Lower leg skin (tissue), 3 donors: ENCODE results near the gene MTM1.

Experiments used
- CTCF ChIP-seq, 3 donors: fragments of 450-650 bp; IDR thresholded peaks; one replicate each; pipeline ENCODE4 v1.5.1; 2016; ENCODE audit warnings: antibody characterized with exemption in 3 of 3, mild to moderate bottlenecking in 3 of 3, moderate library complexity in 2 of 3
- POLR2A ChIP-seq, 2 donors: fragments of 450-650 bp; IDR thresholded peaks; one replicate each; pipeline ENCODE4 v1.6.1; 2016 to 2017; ENCODE audit warnings: antibody characterized with exemption in 2 of 2, mild to moderate bottlenecking in 1 of 2, moderate library complexity in 1 of 2

DNA sequence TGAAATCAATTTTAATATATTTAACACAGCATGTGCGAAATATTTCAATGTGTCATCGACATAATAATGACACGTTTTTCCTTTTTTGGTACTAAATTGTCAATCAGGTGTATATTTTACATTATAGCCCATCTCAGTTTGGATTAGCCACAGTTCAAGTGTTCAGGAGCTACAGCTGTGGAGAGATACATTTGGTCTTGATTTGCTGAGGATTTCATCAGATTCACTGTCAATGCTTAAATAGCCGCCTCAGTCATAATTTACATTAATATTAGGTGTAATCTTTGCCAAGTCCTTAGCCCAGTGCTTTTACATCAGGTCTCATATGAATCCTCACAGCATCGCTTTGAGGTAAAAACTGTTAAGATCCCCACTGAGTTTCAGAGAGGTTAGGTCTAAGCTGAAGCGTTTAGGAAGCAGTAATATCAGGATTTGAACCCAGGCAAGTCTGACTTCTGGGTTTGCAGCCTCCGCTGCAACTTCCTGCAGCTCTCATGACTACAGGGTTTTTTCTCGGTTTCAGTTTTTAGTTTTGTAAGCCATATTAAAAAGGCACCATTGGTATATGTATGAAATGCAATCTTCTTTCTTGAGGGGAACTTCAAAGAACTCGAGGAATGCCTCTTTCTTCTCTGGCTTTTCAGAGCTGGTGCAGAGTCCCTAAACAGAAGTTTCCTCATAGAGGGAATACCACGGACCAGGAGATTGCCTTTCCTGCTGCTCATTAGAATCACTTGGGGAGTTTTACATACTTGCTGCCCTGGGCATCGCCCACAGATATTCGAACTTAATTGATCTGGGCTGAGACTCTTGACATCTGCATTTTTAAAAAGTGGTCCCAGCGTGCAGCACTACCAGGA lies 6.4 kb downstream of the MTM1 start:
- no peak for TF ChIP-seq POLR2A (IDR thresholded peaks at IDR 0.05)
- TF ChIP-seq CTCF (IDR thresholded peaks at IDR 0.05), result no peak
